ENCODE results near the gene SCYL3.

- TF ChIP-seq RAD21 (IDR thresholded peaks at IDR 0.05; ENCODE audit: low read depth) (no peak), TCF12 (IDR thresholded peaks at IDR 0.05; ENCODE audit: low read depth) (no peak), EP300 (IDR thresholded peaks at IDR 0.05; ENCODE audit: borderline replicate concordance) (no peak), TEAD4 (IDR thresholded peaks at IDR 0.05) (no peak), CEBPB (IDR thresholded peaks at IDR 0.05) (no peak), NFIC (IDR thresholded peaks at IDR 0.05) (no peak), REST (IDR thresholded peaks at IDR 0.05; ENCODE audit: low read depth) (no peak), YY1 (IDR thresholded peaks at IDR 0.05; ENCODE audit: low read depth) (no peak), FOXM1 (IDR thresholded peaks at IDR 0.05; ENCODE audit: borderline replicate concordance, low read depth) (no peak), TAF1 (IDR thresholded peaks at IDR 0.05; ENCODE audit: low read depth) (no peak; the same call in 1 of the 2 replicates), CREB1 (IDR thresholded peaks at IDR 0.05; ENCODE audit: low read depth) (no peak), EGR1 (IDR thresholded peaks at IDR 0.05) (no peak)
- TF ChIP-seq, protein P1, sequence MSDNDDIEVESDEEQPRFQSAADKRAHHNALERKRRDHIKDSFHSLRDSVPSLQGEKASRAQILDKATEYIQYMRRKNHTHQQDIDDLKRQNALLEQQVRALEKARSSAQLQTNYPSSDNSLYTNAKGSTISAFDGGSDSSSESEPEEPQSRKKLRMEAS (IDR thresholded peaks at IDR 0.05) = no peak
- TF ChIP-seq, protein P2, sequence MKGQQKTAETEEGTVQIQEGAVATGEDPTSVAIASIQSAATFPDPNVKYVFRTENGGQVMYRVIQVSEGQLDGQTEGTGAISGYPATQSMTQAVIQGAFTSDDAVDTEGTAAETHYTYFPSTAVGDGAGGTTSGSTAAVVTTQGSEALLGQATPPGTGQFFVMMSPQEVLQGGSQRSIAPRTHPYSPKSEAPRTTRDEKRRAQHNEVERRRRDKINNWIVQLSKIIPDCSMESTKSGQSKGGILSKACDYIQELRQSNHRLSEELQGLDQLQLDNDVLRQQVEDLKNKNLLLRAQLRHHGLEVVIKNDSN (IDR thresholded peaks at IDR 0.05) = no peak
Observed at GRCh38 chr1:169892927-169893644, 610 bp downstream of the SCYL3 start.
